GM19239 (cell line): ENCODE data around the gene FOXN3.
A peak's percentile ranks its signal among the peaks of the same experiment; 100 is the strongest.

Experiments used
- DNase-seq: peaks from one replicate; pipeline ENCODE4 v3.0.0; 2011; ENCODE audit warnings: low spot score; ENCODE audit not compliant: insufficient read length
- FAIRE-seq: peaks from 2 replicates; lab custom pipeline; 2011; peaks lifted over from hg19 to GRCh38; lab: Jason Lieb, UNC

The FOXN3 gene

DNA sequence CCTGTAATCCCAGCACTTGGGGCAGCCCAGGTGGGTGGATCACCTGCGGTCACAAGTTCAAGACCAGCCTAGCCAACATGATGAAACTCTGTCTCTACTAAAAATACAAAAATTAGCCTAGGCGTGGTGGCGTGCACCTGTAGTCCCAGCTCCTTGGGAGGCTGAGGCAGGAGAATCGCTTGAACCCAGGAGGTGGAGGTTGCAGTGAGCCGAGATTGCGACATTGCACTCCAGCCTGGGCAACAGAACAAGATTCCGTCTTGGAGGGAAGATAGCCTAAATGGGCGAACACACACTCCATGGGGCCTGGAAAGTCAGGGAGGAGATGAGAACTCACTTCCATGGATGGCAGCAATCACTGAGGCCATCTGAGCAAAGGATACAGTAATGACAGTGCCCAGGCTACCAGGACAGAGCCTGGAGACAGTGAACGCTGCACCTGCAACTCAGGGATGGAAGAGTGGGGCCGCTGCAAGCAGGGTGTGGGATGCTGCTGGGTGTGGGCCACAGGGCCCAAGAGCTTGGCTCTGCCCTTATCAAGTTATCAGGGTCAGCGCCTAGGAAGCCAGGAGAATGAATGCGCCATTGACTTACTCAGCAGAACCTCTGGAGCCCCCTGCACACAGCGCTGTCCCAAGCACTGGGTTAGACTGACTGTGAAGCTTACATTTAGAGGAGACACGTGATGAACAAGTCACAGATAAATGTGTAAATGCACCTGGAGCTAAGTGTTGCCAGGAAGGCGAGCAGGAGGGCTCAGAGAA is 28.9 kb downstream of the FOXN3 start:
- FAIRE-seq (no peak), DNase-seq (no peak)

DNA sequence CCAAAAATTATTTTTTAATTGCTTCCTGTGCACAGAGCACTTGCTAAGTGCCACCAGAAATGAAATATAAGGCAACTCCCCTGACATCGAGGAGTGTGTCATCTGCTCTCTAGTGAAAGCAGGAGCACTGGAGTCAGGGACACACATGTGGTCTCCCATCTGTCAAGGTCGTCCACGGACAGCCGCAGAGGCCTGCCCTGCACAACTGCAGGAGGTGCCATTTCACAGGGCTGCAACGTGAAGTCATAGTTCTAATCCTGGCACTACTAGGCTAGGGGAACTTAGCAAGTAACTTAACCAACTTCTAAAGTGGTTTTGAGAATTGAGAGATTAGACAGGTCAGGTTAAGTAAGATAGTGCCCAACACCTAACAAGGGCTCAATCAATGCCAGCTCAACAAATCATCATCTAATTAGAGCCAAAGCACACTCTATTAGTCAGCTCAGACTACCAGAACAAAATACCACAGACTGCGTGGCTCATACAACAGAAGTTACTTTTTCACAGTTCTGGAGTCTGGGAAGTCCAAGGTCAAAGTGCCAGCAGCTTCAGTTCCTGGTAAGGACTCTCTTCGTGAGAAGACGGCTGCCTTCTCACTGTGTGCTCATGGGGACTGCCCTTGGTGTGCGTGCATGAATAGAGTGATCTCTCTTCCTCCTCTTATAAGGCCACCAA is 30.7 kb downstream of the FOXN3 start:
- FAIRE-seq = no peak
- DNase-seq = no peak

DNA sequence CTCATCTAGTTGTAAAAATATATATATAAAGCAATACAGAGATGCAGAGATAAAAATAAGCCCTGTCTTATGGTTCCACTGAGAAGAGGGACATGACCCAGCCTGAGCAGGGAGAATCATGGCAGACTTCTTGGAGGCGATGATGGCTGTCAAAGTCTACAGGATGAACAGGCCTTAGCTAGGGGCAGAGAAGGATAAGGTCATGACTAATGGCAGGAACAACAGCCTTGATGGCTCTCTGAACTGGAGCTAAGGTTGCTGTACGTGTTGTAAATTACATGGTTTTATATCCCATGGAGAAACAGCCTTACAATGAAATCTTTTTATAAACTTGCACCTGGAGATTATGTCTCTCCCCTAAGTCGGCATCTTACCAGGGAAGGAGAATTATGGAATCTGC is 32.4 kb downstream of the FOXN3 start:
- FAIRE-seq (no peak), DNase-seq (no peak)

DNA sequence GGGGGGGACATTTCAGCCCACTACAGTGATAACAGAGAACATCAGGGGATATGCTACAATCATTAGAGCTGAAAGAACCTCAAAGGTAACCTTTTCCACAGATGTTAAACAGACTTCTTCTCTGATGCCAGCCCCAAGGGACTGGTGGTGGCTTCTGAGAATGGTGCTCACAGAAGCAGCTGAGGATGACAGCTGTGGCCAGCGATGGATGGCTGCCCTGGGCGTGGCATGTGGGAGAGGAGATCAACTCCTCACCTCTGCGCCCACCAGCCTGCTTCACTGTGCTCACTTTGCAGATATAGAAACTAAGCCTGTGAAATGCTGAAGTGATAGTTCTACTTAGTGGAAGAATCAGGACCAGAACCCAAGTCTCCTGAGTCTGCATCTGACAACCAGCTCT is 33.0 kb downstream of the FOXN3 start:
- FAIRE-seq = peak; percentile 45
- peak; percentile 54 for DNase-seq

GRCh38 chr14:89382901-89383845 is 33.9 kb downstream of the FOXN3 start:
- DNase-seq (no peak), FAIRE-seq (peak; percentile 54)

DNA sequence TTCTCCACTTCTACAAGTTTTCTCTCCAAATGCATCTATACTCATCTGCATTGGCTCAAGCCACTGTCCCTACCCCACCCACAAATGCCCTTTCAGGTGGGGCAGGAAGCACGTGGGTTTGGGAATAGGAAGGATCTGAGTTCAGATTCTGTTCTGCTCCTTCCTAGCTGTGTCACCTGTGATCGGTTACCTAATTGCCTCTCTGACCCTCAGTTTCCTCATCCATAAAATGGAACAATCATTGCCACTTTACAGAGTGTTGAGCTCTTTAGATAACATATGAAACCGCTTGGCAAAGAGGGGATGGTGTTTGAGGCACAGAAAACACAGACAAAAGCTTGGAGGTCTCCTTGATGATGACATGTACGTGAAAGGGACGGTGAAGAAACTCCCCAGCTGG is 34.5 kb downstream of the FOXN3 start:
- FAIRE-seq = no peak
- no peak for DNase-seq

- DNase-seq (no peak), FAIRE-seq (no peak)
Observed at GRCh38 chr14:89379891-89380820, 36.9 kb downstream of the FOXN3 start.

DNA sequence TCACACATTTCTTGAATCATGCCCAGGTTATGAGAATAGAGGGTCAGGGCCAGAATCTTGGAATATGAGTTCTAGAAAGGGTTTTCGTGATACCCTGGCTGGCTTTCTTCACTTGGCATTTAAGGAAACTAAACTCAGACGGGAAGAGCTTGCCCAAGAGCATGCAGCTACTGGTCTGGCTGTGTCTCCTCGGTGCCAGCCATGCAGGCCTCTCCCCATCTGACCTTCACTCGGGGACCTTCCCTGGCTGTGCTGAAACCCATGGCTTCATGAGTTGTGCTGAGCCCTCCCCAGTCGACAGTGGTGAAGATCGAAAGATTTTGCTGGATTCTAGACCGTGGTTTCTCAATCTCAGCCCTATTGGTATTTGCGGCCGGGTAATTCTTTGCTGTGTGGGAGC is 38.0 kb downstream of the FOXN3 start:
- FAIRE-seq = no peak
- no peak for DNase-seq

- FAIRE-seq (no peak), DNase-seq (no peak)
Observed at GRCh38 chr14:89378119-89378518, 38.9 kb downstream of the FOXN3 start.

DNA sequence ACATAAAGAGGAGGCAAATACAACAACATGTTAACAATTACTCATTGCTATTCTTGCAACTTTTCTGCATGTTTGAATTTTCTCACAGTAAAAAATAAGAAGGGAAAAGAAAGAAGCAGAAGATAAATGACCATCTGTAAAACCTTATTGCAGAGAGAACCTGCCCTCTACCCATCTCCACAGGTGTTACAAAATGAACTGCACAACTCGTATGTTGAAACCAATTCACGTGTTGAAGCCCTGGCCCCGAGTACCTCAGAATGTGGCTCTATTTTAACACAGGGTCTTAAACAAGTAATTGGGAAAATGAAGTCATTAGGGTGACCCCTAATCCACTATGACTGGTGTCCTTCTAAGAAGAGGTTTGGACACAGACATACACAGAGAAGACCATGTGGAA is 39.5 kb downstream of the FOXN3 start:
- no peak for FAIRE-seq

DNA sequence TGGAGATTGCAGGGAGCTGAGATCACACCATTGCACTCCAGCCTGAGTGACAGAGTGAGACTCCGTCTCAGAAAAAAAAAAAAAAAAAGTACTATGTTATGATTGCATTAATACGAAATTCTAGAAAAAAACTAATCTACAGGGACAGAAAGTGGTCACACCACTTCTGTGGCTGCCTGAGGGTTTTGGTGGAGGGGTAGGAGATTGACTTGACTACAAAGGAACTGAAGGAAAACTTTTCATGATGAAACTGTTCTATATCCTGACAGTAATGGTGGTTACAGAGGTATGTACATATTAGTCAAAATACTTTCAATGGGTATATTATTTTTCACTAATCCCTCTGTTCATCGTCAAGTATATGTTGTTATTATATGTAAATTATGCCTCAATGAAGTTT is 42.1 kb downstream of the FOXN3 start:
- FAIRE-seq (no peak), DNase-seq (no peak)

More for the DNA sequence above, 39.5 kb downstream of the FOXN3 start:
- no peak for DNase-seq

DNA sequence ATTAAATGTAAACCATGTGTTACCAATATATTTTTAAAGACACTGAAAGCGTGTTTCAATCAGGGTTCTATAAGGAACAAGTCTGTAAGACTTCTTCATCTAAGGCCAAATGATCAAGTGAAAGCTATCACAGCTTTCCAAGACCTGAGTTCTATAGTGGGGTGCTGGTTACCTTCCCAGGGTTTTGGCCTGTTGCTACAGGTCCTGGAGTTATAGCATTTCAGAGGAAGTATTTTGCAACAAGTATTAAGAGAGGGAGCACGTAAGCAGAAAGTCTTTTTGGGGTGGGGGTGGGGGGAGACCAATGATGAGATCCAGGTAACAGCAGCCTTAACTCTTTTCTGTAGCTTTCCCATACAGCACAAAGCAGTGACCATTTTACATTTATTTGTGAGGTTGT is 43.8 kb downstream of the FOXN3 start:
- FAIRE-seq (peak; percentile 4), DNase-seq (no peak)

- no peak for DNase-seq
- FAIRE-seq = peak; percentile 83
Observed at GRCh38 chr14:89372512-89372883, 44.5 kb downstream of the FOXN3 start.

DNA sequence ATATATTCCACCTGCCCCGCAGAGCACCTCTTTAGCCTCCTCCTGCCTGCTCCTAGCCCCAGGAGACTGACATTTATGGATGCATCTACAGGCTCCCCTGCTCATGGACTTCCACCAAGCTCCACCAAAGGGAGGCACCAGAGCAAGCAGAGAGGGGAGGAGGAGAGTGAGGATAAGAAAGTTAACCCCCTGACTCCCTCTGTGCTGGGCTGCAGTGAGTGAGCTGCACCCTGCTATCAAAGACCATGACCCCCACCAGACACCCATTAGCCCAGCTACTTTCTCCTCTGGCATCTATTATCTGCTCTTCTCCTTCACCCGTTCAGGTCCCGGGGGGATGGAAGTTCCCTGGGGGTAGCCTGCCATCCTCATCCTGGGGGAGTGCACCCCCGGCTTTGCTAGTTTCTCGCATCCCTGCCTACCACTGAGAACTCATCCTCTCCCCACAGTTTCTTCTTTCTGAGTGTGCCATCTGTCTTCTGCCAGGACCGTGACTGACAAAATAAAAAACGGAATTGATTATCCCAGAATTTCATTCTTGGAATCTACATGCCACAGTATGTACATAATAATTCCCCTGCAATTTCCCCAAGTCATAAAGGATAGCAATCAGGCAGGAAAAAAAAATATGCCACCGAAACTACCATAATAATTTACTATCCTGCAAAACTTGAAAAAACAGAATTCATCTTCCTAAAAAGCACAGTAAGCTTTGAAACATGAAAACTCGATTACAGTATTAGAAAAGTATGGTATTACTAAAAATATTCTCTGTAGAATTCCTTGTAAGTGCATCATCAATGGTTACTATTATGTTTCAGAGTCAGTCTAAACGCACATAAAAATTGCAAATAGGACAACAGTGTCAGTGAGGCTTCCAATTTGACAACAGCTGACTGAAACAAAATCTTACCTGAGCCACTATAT is 45.2 kb downstream of the FOXN3 start:
- no peak for FAIRE-seq
- DNase-seq = no peak

GRCh38 chr14:89370781-89371180 is 46.3 kb downstream of the FOXN3 start:
- no peak for FAIRE-seq
- no peak for DNase-seq

GRCh38 chr14:89370381-89370780 is 46.7 kb downstream of the FOXN3 start:
- DNase-seq = no peak
- FAIRE-seq = no peak

DNA sequence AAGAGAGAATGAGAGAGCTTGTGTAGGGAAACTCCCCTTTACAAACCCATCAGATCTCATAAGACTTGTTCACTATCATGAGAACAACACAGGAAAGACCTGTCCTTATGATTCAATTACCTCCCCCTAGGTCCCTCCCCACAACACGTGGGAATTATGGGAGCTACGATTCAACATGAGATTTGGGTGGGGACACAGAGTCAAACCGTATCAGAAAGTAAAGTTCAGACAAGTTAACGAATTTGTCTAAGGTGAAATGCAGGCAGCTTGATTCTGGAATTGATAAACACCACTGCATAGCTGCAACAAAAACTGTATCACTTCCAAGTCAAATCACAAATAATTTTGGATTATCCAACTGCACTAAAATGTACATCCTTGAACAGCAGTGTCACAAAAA is 47.4 kb downstream of the FOXN3 start:
- no peak for FAIRE-seq
- DNase-seq = no peak

DNA sequence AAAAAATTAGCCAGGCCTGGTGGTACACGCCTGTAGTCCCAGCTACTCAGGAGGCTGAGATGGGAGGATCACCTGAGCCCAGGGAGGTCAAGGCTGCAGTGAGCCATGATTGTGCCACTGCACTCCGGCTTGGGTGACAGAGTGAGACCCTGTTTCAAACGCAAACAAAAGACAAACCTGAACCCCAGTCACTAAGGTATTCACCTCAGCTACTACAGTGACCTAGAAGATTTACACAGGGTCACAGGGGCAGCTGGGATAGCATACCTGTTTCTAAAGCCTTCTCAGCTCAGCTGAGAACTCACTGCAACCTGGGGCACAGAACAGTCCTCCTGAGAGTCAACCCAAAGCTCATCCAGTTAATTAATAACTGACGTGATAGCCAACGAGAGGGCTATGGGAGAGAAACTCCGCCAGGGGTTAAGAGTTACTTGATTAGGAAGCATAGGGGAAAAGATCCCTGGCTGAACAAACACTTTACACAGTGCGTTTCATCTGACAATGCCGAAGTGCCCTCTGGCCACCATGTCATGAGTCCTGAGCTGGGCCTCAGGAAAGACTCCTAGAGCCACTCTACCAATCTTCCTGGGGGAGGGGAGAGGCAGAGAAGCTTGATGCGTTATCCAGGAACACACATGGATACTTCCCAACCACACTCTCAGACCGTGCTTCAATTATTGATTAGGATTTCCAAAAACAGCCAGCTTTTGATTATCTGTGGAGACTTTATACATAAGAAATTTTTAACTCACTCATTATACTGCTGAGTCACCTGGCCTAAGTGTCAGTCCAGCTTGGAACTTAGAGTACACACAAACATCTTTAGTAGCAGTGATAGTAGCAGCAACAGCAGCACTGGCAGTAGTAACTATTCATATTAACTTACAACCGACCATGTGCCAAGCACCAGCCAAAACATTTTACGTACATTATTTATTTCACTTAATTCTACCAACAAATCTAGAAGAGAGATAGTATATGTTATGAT is 48.2 kb downstream of the FOXN3 start:
- DNase-seq = no peak

More for the DNA sequence above, 48.2 kb downstream of the FOXN3 start:
- FAIRE-seq = no peak
